Activated CD8-positive, alpha-beta memory T cell treated with anti-CD3 and anti-CD28 coated beads for 36 hours (primary cell): ENCODE data around the gene OCA2. TPM values are rescaled to one million over a fixed set of nuclear protein-coding genes. Genes with fewer than 3 reads are reported as not detected.

Source experiments
- CTCF ChIA-PET: fragments of 350-600 bp; sonication (Branson Sonifier 250); formaldehyde crosslinking; loops from one replicate; lab custom pipeline; 2021; ENCODE audit warnings: antibody characterized with exemption; lab: Charles Lee
- POLR2A ChIA-PET: fragments of 350-600 bp; sonication (Branson Sonifier 250); formaldehyde crosslinking; loops from one replicate; lab custom pipeline; 2021; ENCODE audit warnings: antibody characterized with exemption; lab: Charles Lee
- total RNA-seq, 2 experiments: library from RNA; stranded (reverse); gene quantifications; one replicate each; pipeline ENCODE4 v1.2.3, GENCODE V29; 2021

Gene OCA2
- total RNA-seq, 2 experiments from 2014 or later = not detected

DNA sequence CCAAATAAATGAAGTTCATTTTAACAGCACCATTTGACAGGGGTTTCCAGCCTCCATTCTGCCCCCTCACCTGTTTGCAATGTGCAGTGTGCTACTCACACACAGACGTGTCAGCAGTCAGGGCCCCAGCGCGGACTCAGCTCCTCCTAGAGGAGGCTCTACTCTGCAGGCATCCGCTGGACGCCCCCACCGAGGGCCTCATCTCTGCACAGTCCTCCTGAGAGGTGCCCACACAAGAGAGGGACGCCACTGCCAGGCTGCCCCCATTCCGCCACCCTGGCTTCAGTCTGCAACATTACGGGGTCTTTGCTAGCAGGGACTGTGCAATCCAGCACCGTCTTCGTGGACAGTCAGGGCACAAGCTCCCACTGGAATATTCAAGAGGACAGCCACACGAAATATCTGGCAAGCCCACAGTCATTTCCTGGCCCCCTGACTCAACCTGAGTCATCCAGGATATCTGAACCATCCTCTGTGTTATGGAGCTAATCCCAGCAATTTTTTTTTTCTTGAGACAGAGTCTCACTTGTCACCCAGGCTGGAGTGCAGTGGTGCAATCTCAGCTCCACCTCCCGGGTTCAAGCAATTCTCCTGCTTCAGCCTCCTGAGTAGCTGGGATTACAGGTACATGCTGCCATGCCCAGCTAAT is 255.0 kb downstream of the OCA2 start:
- CTCF ChIA-PET = no interaction called here

DNA sequence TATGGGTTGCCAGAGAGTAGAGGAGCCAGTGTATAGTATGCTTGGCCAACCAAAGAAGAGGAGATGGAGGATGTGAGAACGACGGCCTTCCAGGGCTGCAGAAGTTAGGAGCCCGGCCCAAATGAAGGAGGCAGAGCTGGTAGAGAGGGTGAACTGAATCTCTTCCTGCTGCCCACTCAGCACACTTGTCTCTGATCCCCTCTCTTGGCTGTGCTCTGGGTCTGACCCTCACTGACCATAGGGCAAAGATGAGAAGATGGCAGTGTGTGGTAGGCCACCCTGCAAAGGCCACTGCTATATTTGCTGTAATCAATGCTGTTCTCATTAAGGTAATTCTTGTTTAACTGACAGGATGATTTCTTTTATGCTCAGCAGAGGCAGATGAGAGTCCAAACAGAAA is 256.0 kb downstream of the OCA2 start:
- CTCF ChIA-PET = no interaction called here
- POLR2A ChIA-PET = no interaction called here

More for the DNA sequence above, 255.0 kb downstream of the OCA2 start:
- POLR2A ChIA-PET = no interaction called here

DNA sequence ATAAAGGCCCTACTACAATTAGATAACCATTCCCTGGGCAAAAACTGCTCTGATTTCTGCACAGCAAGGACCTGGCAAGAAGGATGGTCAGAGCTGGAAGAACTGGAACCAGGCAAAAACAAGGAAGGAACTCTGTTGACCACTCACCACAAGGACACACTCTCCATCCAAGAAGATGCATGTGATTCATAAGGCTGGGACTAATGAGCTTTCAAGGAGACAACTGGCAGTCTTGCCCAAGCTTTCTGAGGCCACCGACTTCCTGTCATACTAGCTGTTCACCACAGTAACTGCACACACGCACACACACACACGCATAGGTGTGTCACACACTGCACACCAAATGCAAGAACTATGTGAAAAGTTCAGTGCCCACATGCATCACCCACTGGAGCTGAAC is 256.6 kb downstream of the OCA2 start:
- CTCF ChIA-PET = no interaction called here
- POLR2A ChIA-PET = no interaction called here

DNA sequence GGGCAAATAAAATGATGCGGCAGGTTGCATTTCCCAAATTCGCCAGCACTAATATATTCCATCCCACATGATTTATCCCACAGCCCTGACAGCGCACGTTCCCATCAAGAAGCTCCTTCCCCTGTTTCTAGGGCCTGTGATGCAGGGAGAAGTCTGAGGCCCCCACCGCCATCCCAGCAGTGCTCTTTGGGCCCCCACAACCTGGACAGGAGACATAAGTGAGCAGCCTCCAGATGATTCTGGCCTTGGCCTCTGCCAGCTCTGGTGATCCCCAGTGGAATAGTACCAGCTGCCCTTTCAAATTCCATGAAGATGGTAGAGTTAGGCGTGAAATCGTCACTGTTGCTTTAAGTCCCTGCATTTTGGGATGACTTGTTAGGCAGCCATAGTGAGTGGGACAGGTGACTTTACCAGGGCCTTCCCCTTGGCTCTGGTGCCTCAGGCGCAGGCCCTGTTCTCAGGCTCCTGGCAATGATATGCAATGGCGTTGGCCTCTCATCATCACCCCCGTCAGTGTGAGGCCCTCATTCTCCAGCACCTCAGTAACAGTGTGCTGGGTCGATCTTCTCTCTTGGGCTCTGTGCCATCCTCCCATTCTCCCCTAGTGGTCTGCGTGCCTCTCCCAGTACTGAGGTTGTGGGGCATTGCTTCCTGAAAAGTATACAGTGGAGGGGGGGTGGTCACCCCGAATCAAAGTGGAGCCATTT is 263.7 kb downstream of the OCA2 start:
- POLR2A ChIA-PET = no interaction called here
- CTCF ChIA-PET = no interaction called here

DNA sequence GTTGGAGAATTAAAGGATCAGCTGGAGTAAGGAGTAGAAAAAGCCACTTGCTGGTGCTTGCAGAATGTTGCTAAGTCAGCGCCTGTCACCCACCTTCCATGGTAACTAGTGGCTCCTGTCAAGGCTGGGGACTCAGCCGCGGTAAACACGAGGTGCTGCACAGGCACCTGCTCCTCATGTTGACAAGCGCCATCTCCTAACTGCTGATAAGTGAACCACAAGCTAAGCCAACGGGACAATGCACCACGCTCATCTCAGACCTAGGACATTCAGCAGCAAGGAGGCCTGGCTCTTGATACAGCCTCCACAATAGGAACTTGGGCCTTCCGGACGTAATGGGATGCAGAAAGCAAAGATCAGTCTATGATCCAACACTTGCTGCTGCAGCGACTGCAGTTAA is 264.4 kb downstream of the OCA2 start:
- ChIA-PET POLR2A (no interaction called here), CTCF (no interaction called here)

DNA sequence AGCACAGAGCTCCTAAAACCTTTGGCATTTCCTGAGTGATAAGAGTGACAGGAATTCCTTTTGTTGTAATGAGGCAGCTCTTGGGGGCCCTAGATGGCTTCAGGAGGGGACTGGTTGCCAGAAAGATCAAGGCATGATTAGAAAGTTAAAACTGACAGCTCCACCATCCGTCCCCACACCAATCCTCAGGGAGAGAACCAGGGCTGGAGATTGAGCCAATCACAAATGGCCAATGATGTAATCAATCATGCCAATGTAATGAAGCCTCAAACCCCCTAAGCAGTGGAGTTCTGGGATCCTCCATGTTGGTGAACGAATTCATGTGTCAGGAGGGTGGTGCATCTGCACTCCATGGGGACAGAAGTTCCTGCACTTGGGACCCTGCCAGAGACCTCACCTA is 265.1 kb downstream of the OCA2 start:
- POLR2A ChIA-PET = no interaction called here
- CTCF ChIA-PET = no interaction called here

DNA sequence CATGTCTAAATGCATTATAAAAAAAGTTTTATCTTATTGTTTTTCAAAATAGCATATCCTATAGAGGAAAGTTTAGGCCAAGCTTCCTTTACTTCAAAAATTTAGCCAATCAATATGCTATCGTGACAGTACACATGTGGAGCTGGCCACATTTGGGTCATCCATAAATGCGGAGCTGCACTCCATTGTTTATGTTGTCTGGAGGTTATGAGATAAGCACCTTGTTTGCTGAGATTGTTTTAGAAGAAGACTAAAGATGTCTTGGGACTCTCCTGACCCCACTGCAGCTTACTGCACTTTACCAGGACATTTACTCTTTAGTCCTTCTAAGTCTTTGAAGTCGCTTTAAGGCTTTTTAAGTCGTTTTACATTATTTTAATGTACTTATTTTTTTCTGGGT is 265.9 kb downstream of the OCA2 start:
- POLR2A ChIA-PET = no interaction called here

DNA sequence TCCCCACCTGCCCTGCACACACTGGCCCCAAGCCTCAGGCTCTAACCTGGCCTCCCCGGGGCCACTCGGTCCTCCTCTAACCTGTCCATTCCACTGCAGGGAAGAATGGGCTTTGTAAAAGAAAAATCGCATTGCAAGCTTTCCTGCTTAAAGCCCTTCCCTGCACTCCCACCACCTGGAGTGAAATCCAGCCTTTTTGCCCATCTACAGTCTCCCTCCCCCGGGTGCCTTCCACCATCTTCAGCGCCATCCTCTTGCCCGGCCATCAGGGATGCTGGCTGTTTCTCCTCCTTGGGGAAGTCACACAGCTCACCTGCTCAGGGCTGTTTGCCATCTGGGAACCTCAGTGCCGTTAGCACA is 266.9 kb downstream of the OCA2 start:
- ChIA-PET CTCF (no interaction called here), POLR2A (no interaction called here)

More for the DNA sequence above, 265.9 kb downstream of the OCA2 start:
- CTCF ChIA-PET = interaction anchor here (0.7 kb wide), 1 partner anchor 1490 kb away, joined by 3 read pairs; no protein-coding TSS in a partner anchor

DNA sequence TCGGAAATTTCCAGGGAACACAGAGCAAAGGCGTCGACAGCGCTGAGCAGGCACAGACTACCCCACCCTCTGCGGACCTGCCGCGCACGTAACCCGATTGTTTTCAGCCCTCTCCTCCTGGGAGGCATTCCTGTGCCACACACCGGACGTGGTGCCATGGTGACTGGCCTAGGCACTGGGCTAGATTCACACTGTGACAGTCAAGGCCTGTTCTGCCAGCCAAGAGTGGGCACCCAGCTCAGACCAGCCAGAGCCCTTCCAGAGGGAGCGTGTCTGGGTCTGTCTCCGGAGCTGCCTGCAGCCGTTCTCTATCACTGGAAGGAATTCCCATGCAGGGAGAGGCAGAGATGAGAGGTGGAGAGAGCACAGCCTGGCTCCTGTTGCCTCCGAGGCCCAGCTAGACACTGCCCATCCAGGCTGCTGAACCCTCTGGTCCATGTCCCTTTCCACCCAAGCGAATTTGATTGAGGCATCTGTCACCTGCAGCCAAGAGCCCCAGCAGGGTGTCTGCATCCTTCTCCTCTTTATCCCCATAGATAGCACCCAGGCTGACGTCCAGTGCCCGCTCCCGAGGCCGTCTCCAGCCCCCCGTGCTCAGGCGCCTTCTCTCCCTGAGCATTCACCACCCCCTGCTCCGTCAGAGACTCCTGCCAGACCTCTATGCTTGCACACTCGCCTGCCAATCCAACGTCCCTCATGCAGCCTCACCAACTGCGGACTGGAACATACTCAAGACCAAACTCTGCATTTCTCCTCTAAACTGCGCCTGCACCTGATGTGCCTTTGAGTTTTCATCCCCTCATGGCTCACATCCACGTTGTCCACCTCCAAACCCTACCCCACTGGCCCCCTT is 267.5 kb downstream of the OCA2 start:
- ChIA-PET POLR2A (no interaction called here), CTCF (no interaction called here)

DNA sequence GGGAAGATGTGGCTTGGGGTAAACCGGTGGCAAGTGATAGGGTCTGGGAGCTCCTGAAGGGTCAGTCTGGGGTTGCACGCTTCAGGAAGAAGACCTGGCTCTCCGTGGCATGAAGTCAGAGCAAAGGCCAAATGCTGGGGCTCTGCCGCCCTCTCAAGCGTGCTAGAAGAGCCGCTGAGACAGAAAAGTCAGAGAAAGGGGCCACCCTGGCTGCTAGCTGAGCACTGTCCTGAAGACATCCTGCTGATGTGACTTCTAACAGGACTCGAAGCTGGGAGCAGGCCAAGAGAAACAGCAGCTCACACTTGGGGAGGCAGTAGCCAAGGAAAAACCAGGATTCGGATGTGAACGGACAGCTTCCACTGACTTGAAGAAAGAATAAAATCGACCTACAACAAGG is 270.4 kb downstream of the OCA2 start:
- ChIA-PET CTCF (interaction anchor here (1.5 kb wide), 1 partner anchor 12 kb away, joined by 3 read pairs; no protein-coding TSS in a partner anchor), POLR2A (no interaction called here)

DNA sequence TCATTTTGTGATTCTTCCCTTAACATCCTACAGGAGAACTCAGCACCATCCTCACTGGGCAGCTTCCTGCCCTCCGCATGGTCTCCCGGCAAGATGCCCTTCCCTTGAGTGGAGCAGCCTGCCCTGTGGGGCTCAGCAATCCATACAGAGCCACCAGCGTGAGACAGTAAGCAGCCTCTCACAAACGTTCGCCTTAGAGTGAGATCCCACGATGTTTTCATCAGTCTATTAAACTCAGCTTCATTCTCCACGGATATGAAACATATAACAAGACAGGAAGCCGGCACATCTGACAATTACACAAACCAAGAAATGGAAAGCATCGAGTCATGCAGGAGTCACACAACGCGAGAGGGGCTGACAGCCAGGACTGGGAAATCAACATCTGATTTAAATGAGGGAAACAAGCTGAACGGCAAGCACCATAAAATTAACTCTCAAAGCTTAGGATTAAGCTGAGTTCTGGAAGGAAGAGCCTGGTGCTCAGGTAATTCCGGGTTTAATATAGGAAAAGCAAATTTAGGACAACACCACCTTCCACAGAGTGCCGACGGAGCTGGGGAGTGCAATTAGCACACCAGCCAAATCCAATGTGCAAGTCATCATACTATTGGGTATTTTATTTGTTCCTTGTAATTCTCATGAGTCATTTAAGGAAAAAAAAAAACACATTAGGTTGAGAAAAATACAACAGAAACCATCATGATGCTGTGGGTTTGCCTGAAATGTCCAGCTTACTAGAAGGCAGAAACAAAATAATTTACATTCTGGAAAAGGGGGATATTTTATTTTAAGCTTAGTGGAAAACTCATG is 272.0 kb downstream of the OCA2 start:
- CTCF ChIA-PET = interaction anchor here (1.5 kb wide), 1 partner anchor 10 kb away, joined by 3 read pairs; no protein-coding TSS in a partner anchor
- POLR2A ChIA-PET = no interaction called here

DNA sequence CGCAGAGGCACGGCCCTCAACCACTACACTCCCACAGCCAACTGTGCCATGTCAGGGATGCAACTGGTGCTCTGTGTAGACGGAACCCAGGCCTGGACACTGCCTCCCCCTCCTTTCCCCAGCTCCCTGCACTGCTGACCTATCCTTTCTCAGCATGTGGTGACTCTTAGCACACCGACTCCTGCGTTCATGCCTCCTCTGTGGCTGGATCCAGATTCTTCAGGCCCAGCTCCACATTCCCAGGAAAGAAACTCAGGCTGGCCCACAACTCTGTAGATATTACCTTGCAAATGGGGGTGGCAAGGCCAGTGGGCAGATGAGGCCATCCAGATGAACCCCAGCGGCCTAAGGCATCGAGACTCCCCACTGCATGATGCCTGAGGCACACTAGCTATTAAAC is 272.7 kb downstream of the OCA2 start:
- ChIA-PET POLR2A (no interaction called here), CTCF (no interaction called here)

DNA sequence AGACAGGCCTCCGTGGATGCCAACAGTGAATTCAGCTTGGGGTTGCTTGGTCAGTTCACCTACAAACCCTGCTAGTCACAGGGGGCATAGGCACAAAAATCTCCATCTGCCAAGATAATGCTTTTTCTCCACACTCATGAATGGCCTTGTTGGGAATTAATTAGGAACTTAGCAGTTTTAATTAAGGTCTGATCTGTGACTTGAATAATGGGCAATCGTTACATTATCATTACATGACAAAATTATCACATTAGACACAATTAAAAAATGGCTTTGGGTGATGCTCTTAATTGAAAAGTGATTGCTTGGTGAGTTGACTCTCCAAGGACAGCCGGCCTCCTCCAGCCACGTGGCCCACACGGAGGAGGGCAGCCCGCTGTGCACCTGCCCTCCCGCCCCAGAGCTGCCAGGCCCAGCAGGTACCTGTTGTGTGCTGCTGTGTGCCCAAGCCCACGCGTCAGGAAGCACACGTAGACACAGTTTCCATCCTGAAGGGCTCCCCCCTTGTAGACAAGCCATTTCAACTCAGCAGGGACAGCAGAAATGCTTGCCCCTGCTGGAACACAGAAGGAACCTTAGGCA is 274.2 kb downstream of the OCA2 start:
- ChIA-PET CTCF (no interaction called here), POLR2A (no interaction called here)

DNA sequence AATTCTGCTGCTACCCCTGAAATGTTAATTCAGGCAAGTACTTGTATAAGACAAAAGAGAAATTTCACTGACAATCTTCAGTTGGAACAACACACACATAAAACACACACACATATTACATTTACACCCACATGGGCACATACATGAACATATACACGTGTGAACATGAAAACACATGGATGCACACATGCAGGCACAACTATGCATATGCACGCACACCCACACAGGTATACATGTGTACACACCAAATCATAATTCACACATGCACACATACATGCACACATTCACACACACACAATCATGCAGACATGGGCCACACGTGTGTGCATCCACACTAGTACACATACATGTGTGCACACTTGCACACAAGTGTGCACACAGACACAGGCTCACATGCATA is 277.8 kb downstream of the OCA2 start:
- ChIA-PET POLR2A (no interaction called here), CTCF (interaction anchor here (0.5 kb wide), 1 partner anchor 1124 kb away, joined by 3 read pairs; no protein-coding TSS in a partner anchor)

DNA sequence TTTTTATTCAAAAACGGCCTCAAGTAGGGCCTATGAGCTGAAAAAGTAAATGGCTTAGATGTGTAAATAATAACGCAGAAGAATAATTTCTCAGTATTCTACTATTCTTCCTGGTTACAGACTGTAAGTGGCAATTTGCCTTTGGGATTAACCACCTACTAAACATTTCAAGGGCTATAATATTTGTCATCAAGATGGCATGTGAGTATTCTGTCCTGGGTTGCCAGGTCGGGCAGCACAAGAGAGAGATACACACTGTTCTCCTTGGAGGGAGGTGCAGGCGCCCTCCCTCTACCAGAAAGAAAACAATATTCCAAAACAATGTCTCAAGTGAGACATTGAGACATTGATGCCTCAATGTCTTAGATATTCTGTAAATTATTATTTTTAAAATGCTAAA is 278.4 kb downstream of the OCA2 start:
- ChIA-PET POLR2A (no interaction called here), CTCF (no interaction called here)

DNA sequence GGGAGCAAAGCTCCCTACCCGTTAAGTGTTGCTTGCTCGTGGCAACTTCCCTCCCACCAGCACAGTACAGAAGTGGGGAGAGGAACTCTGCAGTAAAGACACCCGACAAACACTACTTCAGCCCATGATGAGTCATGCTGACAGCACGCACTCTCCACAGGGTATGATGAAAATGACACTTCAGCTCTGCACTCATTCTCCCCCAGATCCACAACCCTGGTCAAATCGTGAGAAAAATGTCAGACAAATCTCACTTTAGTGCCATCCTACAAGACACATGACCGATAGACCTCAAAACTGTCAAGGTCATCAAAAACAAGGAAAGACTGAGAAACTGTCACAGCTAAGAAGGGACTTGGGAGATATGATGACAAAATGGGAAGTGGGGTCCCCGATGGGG is 278.9 kb downstream of the OCA2 start:
- POLR2A ChIA-PET = no interaction called here
- CTCF ChIA-PET = no interaction called here

DNA sequence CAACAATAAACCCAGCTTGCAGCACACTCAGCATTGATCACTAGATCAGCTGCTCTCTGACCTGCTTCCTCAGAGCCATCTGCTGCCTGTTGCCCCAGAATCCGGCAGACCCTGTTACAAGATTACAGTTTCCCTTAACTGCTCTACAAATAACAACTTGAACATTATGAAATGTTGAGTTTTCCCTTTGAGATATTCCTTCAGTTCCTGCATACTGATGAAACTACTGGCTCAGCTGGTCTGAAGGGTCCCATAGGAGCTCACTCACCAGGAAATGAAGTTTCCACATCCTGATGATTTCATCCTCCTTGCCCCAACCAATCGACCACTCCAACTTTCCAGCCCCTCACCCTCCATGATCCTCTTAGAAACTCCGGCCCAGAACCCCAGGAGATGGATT is 281.9 kb downstream of the OCA2 start:
- CTCF ChIA-PET = interaction anchor here (0.9 kb wide), 1 partner anchor 11 kb away, joined by 3 read pairs; no protein-coding TSS in a partner anchor
- POLR2A ChIA-PET = no interaction called here

DNA sequence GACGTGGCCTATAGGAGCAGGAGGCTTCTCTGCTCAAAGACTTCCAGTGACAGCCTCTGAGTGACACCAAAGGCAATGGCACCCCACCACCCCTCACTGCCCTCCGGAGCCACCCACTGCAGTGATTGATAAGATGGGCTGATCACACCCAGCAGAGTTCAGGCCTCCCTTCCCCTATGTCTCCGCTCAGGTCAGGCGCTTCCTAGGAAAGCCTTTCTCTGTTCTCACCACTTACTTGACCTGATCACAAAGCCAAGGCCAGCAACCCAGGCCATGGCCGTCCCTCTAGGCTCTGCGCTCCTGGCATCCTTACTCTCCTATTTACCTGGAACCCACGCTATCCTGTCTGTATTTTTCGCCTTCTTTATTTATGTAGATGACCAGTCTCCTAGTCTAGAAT is 282.3 kb downstream of the OCA2 start:
- POLR2A ChIA-PET = no interaction called here
- CTCF ChIA-PET = interaction anchor here (0.9 kb wide), 1 partner anchor 11 kb away, joined by 3 read pairs; no protein-coding TSS in a partner anchor

DNA sequence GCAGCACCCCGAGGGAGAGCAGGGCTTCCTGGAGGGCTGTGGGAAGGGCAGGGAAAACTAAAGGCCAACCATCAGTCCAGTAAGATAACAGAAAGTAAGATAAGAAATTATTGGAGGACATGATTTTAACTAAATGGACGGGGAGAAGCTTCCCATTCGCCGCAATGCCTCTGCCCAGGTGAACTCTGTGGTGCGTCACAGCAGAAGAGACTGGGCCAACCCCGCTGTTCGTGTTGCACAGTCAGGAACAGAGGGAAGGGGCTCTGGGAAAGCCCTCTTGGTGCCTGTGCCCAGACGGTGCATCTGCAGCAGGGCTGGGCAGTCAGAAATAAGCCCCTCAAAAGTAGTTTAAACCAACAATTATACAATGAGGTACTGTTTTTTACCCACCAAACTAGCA is 284.1 kb downstream of the OCA2 start:
- ChIA-PET POLR2A (no interaction called here), CTCF (no interaction called here)
